ENCODE measurements around the gene F10.

F10 gene

DNA sequence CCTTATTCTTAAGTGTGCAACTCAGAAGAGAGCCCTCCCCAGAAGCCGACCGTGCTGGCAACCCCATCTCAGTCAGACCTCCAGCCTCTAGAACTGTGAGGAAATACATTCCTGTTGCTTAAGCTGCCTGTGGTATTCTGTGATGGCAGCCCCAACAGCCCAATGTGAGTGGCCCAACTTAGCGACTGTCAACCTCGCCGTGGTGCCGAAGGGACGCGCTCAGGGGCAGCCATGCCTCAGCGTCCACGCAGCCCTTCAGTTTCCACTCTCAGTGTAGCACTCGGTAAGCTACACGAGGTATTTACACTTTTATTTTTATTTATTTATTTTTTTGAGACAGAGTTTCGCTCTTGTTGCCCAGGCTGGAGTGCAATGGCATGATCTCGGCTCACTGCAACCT is 54.2 kb downstream of the F10 start:
- no peak overlapping the region for H3K4me3 ChIP-seq
- no peak overlapping the region for H3K9ac ChIP-seq
- no peak for TF ChIP-seq Cebpa-rat (IDR thresholded peaks at IDR 0.05)
- H3K27me3 ChIP-seq: no peaks in the 10 kb centered on the region
- H3K9me3 ChIP-seq: no peaks in the 10 kb centered on the region
- peaks cover 91% of the 10 kb centered on the region for H3K36me3 ChIP-seq
- H4K20me1 ChIP-seq: peaks cover 23% of the 10 kb centered on the region
- H3K27ac ChIP-seq: no peak overlapping the region
- H3K4me2 ChIP-seq: no peak overlapping the region
- H3K4me1 ChIP-seq: peaks cover 4% of the 10 kb centered on the region

- Histone ChIP-seq H3K27me3 (no peaks in the 10 kb centered on the region), H3K4me2 (no peak overlapping the region), H3K27ac (no peak overlapping the region), H4K20me1 (peaks cover 28% of the 10 kb centered on the region), H3K9me3 (no peaks in the 10 kb centered on the region), H3K9ac (peak overlapping the region; percentile 1; the same call in 1 of the 2 replicates), H3K36me3 (peaks cover 91% of the 10 kb centered on the region), H3K4me1 (no peaks in the 10 kb centered on the region), H3K4me3 (no peak overlapping the region)
- TF ChIP-seq Cebpa-rat (IDR thresholded peaks at IDR 0.05): no peak
These were observed 55.7 kb downstream of the F10 start for GRCh38 chr13:113178070-113178895.

- H3K4me3 ChIP-seq: no peak overlapping the region
- H4K20me1 ChIP-seq: peaks cover 29% of the 10 kb centered on the region
- H3K9me3 ChIP-seq: no peaks in the 10 kb centered on the region
- no peak for TF ChIP-seq Cebpa-rat (IDR thresholded peaks at IDR 0.05)
- no peaks in the 10 kb centered on the region for H3K27me3 ChIP-seq
- no peak overlapping the region for H3K27ac ChIP-seq
- no peak overlapping the region for H3K9ac ChIP-seq
- peaks cover 96% of the 10 kb centered on the region for H3K36me3 ChIP-seq
- no peaks in the 10 kb centered on the region for H3K4me1 ChIP-seq
- no peak overlapping the region for H3K4me2 ChIP-seq
These were observed 56.2 kb downstream of the F10 start for GRCh38 chr13:113178896-113179167.

DNA sequence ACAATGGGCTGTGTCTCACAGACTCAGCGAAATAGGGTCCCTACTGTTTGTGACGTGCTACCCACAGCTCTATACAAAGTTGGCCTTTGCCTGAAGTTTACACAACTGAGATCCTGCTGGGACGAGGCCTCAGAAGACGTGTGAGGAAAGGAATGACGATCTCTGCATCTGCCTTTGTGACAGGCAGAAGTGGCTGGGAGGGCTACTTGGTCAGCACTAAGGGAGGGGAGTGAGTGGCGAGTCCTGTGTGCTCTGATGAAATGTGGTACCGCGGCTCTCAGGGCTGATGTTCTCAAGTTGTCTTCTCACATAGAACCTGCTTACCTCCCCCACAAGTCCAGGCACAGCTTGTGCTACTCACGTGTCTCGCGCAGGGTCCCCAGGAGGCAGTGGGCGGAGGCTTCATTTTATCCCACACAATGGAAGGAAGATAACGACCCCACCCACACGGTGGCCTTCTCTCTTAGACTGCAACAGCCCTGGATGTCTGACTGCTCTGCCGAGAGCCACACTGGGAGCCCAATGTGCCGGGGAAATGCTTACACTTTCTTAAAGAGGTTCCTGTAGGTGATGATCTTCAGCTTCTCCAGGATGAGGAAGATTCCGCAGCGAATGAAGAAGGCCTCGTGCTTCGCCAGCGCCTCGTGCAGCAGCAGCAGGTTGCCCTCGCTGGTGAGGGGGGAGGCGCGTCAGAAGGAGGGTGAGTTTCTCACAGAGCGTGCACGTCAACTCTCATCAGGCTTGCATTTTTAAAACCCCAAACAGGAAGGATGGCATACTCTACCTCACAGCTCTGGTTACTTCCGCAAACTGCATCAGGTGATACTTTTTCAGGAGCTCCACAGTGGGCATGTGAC is 57.0 kb downstream of the F10 start:
- Histone ChIP-seq H3K27me3 (no peaks in the 10 kb centered on the region), H3K4me2 (no peak overlapping the region), H3K4me3 (no peak overlapping the region), H3K9me3 (no peaks in the 10 kb centered on the region), H3K4me1 (peaks cover 1% of the 10 kb centered on the region), H3K9ac (no peak overlapping the region), H3K36me3 (peaks cover 97% of the 10 kb centered on the region), H4K20me1 (peaks cover 37% of the 10 kb centered on the region), H3K27ac (no peak overlapping the region)
- no peak for TF ChIP-seq Cebpa-rat (IDR thresholded peaks at IDR 0.05)

GRCh38 chr13:113182046-113182445 is 59.4 kb downstream of the F10 start:
- H4K20me1 ChIP-seq: peaks cover 53% of the 10 kb centered on the region
- peaks cover 95% of the 10 kb centered on the region for H3K36me3 ChIP-seq
- H3K9ac ChIP-seq: no peak overlapping the region
- H3K27ac ChIP-seq: no peak overlapping the region
- H3K27me3 ChIP-seq: no peaks in the 10 kb centered on the region
- peaks cover 14% of the 10 kb centered on the region for H3K4me1 ChIP-seq
- no peak overlapping the region for H3K4me3 ChIP-seq
- no peak for TF ChIP-seq Cebpa-rat (IDR thresholded peaks at IDR 0.05)
- no peaks in the 10 kb centered on the region for H3K9me3 ChIP-seq
- H3K4me2 ChIP-seq: no peak overlapping the region

- H3K4me2 ChIP-seq: no peak overlapping the region
- no peaks in the 10 kb centered on the region for H3K27me3 ChIP-seq
- no peaks in the 10 kb centered on the region for H3K9me3 ChIP-seq
- peaks cover 67% of the 10 kb centered on the region for H4K20me1 ChIP-seq
- H3K36me3 ChIP-seq: peaks cover 95% of the 10 kb centered on the region
- H3K4me3 ChIP-seq: no peak overlapping the region
- H3K9ac ChIP-seq: no peak overlapping the region
- TF ChIP-seq Cebpa-rat (IDR thresholded peaks at IDR 0.05): no peak
- peaks cover 14% of the 10 kb centered on the region for H3K4me1 ChIP-seq
- no peak overlapping the region for H3K27ac ChIP-seq
These were observed 61.0 kb downstream of the F10 start for GRCh38 chr13:113183450-113184129.

- H4K20me1 ChIP-seq: peaks cover 66% of the 10 kb centered on the region
- H3K4me1 ChIP-seq: peaks cover 14% of the 10 kb centered on the region
- no peaks in the 10 kb centered on the region for H3K27me3 ChIP-seq
- no peaks in the 10 kb centered on the region for H3K9me3 ChIP-seq
- peaks cover 95% of the 10 kb centered on the region for H3K36me3 ChIP-seq
- H3K4me3 ChIP-seq: no peak overlapping the region
- H3K27ac ChIP-seq: no peak overlapping the region
- H3K9ac ChIP-seq: no peak overlapping the region
- TF ChIP-seq Cebpa-rat (IDR thresholded peaks at IDR 0.05): no peak
- peak overlapping the region; percentile 2 for H3K4me2 ChIP-seq
These were observed 62.2 kb downstream of the F10 start for GRCh38 chr13:113184568-113185440.

DNA sequence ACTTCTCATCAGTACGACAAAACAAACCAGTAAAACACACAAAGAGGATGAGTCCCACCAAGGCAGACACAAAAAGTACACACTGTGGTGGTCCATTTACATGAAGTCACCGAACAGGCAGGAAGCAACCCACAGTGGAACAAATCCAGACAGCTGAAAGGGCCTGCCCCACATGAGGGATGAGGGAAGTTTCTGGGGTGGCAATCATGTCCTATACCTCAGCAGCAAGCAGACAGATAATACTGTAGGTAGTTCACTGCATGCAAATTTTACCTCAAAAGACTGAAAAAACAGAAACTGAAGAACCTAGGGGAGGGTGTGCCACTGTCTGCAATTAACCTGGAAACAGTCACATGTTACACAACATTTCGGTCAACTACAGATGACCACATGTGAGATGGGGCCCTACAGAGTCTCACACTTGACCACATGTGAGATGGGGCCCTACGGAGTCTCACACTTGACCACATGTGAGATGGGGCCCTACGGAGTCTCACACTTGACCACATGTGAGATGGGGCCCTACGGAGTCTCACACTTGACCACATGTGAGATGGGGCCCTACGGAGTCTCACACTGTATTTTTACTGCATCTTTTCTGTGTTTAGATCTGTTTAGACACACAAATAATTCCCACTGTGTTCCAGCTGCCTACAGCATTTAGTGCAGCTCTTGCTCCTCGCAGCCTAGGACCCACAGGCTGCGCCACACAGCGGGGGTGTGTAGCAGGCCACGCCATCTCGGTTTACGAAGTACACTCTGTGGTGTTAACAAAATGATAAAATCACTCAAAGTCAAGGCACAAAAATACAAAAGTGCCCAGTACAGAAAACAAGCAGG is 63.7 kb downstream of the F10 start:
- no peaks in the 10 kb centered on the region for H3K27me3 ChIP-seq
- peaks cover 14% of the 10 kb centered on the region for H3K4me1 ChIP-seq
- H4K20me1 ChIP-seq: peaks cover 60% of the 10 kb centered on the region
- H3K4me2 ChIP-seq: no peak overlapping the region
- H3K4me3 ChIP-seq: no peak overlapping the region
- H3K36me3 ChIP-seq: peaks cover 95% of the 10 kb centered on the region
- no peak overlapping the region for H3K9ac ChIP-seq
- H3K27ac ChIP-seq: no peak overlapping the region
- no peaks in the 10 kb centered on the region for H3K9me3 ChIP-seq
- no peak for TF ChIP-seq Cebpa-rat (IDR thresholded peaks at IDR 0.05)

Measured in BLaER1 (cell line).